Karpas-422 (cell line): ENCODE measurements around the gene ATOSA. TPM values are rescaled to one million over a fixed set of nuclear protein-coding genes. Genes with fewer than 3 reads are reported as not detected.

Experiments used
- DNase-seq: peaks from one replicate; pipeline ENCODE4 v3.0.0-alpha.2; 2015
- H2AFZ ChIP-seq: fragments of 200-600 bp; sonication (generic); 2 replicates; pipeline ENCODE4 v1.6.1; 2014; ENCODE audit warnings: antibody characterized with exemption, low read length, mixed read lengths
- H3K27ac ChIP-seq: fragments of 200-600 bp; sonication (generic); 2 replicates; pipeline ENCODE4 v1.5.1; 2014; ENCODE audit warnings: mild to moderate bottlenecking, low read length, moderate library complexity
- H3K27me3 ChIP-seq: fragments of 200-600 bp; sonication (generic); 2 replicates; pipeline ENCODE4 v1.6.1; 2014; ENCODE audit warnings: low read length, mixed read lengths
- H3K36me3 ChIP-seq: fragments of 200-600 bp; sonication (generic); 2 replicates; pipeline ENCODE4 v1.6.1; 2014; ENCODE audit warnings: low read length, mixed read lengths; ENCODE audit not compliant: insufficient read depth
- H3K4me1 ChIP-seq: fragments of 200-600 bp; sonication (generic); 2 replicates; pipeline ENCODE4 v1.6.1; 2014; ENCODE audit warnings: mild to moderate bottlenecking, low read length, mixed read lengths
- H3K4me2 ChIP-seq: fragments of 200-600 bp; sonication (generic); 2 replicates; pipeline ENCODE4 v1.6.1; 2014; ENCODE audit warnings: low read length, low read depth, mild to moderate bottlenecking; ENCODE audit not compliant: poor library complexity, severe bottlenecking
- H3K4me3 ChIP-seq: fragments of 200-600 bp; sonication (generic); 2 replicates; pipeline ENCODE4 v1.5.1; 2014; ENCODE audit warnings: mild to moderate bottlenecking, antibody characterized with exemption, low read length, mixed read lengths
- H3K79me2 ChIP-seq: fragments of 200-600 bp; sonication (generic); 2 replicates; pipeline ENCODE4 v1.6.1; 2014; ENCODE audit warnings: mild to moderate bottlenecking, low read length, mixed read lengths
- H3K9ac ChIP-seq: fragments of 200-600 bp; sonication (generic); 2 replicates; pipeline ENCODE4 v1.6.0; 2014; ENCODE audit warnings: low read length
- H3K9me2 ChIP-seq: fragments of 200-600 bp; sonication (generic), shearing (Covaris generic); replicated peaks from 2 replicates; pipeline ENCODE4 v1.6.0; 2014; ENCODE audit warnings: mild to moderate bottlenecking, low read length, moderate library complexity; ENCODE audit not compliant: insufficient read depth
- H3K9me3 ChIP-seq: fragments of 300-700, 200-600 bp; sonication (generic); 2 replicates; pipeline ENCODE4 v1.6.1; 2014; ENCODE audit warnings: low read length, mixed read lengths
- H4K20me1 ChIP-seq: fragments of 200-600 bp; sonication (generic); 2 replicates; pipeline ENCODE4 v1.6.1; 2014; ENCODE audit warnings: mild to moderate bottlenecking, antibody characterized with exemption, low read length, low read depth; ENCODE audit not compliant: insufficient read depth
- total RNA-seq: library from RNA; depleted of rRNA; stranded (reverse); fragments of >200 nt; shearing (Covaris generic); gene quantifications from 2 replicates; pipeline ENCODE4 v1.2.3, GENCODE V29; 2014; ENCODE audit warnings: low replicate concordance

The ATOSA gene
- total RNA-seq, 1 experiment from 2014 or later, result 255 TPM

DNA sequence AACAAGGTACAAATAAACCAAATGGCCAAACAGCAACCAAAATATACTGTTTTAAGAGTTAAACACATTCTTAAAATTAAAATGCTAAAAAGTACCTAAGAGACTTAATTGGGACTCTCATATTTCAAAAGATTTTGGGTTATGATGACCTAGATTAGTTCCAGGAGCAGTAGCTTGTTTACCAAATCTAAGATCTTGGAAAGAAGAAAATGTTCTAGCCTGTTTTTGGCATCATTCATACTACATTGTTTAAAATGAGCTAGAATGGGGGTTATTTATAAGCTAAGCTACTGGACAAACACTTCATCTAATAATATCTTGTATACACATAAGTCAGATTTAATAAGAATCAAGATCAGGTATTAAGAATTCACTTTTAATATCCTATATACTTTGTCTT lies 22.8 kb downstream of the ATOSA start:
- Histone ChIP-seq H3K9ac (no peak overlapping the region), H2AFZ (no peak overlapping the region), H3K4me3 (no peak overlapping the region), H3K4me2 (no peak overlapping the region), H3K79me2 (peaks cover 94% of the 10 kb centered on the region), H3K4me1 (peaks cover 88% of the 10 kb centered on the region), H3K9me3 (no peaks in the 10 kb centered on the region), H3K27ac (peak overlapping the region; percentile 46), H3K27me3 (no peaks in the 10 kb centered on the region), H3K36me3 (peaks cover 56% of the 10 kb centered on the region; the same call in 1 of the 2 replicates), H4K20me1 (no peaks in the 10 kb centered on the region; the same call in 1 of the 2 replicates), H3K9me2 (no peaks in the 10 kb centered on the region)
- DNase-seq, result no peak

DNA sequence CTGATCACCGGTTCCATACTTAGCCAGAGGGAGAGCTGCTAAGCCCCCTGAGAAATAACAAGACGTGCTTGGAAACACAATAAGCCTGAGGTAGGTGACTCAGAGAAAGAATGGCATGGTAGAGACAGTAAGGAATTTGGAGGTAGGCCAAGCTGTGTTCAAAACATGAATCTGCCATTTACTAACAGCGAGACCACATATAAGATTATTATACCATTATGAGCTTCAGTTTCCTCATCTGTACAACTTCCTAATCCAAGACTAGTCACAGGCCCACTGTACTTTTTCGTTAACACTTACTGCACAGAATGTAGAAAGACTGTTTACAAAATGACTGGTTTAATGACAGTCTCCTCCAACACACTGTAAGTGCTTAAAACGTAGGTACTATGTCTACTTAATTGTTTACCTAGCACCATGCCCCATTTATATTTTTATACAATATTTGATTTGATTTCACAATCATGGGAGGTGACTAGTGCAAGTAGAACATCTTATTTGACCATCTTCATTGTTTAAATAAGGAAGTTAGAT lies 25.7 kb downstream of the ATOSA start:
- Histone ChIP-seq H3K9me3 (no peaks in the 10 kb centered on the region), H3K9ac (peak overlapping the region; percentile 30; the same call in 1 of the 2 replicates), H3K36me3 (peaks cover 52% of the 10 kb centered on the region; the same call in 1 of the 2 replicates), H3K9me2 (no peaks in the 10 kb centered on the region), H3K79me2 (peaks cover 95% of the 10 kb centered on the region), H3K4me2 (peak overlapping the region; percentile 51), H3K27me3 (no peaks in the 10 kb centered on the region), H4K20me1 (no peaks in the 10 kb centered on the region; the same call in 1 of the 2 replicates), H3K4me3 (no peak overlapping the region), H3K4me1 (peaks cover 96% of the 10 kb centered on the region), H3K27ac (peak overlapping the region; percentile 72), H2AFZ (no peak overlapping the region)
- no peak for DNase-seq

DNA sequence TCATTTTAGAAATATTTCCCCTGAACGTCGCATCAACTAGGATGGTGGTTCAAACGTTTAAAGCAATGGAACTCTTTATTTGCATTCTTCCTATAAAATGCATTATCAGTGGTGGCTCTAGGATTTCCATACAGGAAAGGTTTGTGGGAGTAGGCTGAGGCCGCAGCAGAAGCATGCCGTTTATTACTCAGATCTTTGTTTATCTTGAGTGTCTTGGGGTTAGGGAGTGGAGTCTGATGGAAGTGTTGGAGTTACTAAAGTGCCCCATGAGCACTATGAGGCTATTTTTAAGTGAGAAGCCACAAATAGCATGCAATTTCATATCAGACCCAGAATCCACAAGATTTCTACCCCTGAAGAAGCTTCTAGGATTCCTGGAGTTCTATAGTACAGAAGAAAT lies 26.2 kb downstream of the ATOSA start:
- Histone ChIP-seq H3K9me2 (no peaks in the 10 kb centered on the region), H3K4me3 (no peak overlapping the region; the same call in 1 of the 2 replicates), H3K27me3 (no peaks in the 10 kb centered on the region), H4K20me1 (no peaks in the 10 kb centered on the region; the same call in 1 of the 2 replicates), H3K4me1 (peaks cover 96% of the 10 kb centered on the region), H3K27ac (peak overlapping the region; percentile 72), H2AFZ (no peak overlapping the region), H3K36me3 (peaks cover 52% of the 10 kb centered on the region; the same call in 1 of the 2 replicates), H3K9ac (peak overlapping the region; percentile 30; the same call in 1 of the 2 replicates), H3K4me2 (peak overlapping the region; percentile 51), H3K9me3 (no peaks in the 10 kb centered on the region), H3K79me2 (peaks cover 95% of the 10 kb centered on the region)
- no peak for DNase-seq

DNA sequence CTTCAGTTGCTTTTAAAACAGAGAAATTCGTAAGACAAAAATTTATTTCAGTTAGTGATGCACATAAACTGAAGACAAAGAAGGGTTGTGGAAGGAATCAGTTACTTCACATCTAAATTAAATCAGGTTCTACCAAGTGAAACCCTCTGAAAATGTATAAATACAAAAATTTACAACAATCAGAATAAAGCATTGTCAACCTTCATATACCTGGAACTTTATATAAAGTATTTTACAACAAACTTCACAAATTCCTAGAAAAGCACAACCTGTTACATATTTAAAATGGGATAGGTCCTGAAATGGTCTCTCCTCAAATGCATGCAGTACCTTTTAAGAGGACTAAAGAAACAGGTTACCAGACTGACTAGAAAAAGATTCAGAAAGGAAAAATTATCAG lies 26.9 kb downstream of the ATOSA start:
- Histone ChIP-seq H2AFZ (no peak overlapping the region), H3K9me3 (no peaks in the 10 kb centered on the region), H3K4me2 (peak overlapping the region; percentile 51), H3K4me3 (peak overlapping the region; percentile 9; the same call in 1 of the 2 replicates), H3K9ac (peak overlapping the region; percentile 30), H3K9me2 (no peaks in the 10 kb centered on the region), H3K79me2 (peaks cover 95% of the 10 kb centered on the region), H3K36me3 (peaks cover 56% of the 10 kb centered on the region; the same call in 1 of the 2 replicates), H3K27me3 (no peaks in the 10 kb centered on the region), H4K20me1 (no peaks in the 10 kb centered on the region; the same call in 1 of the 2 replicates), H3K27ac (peak overlapping the region; percentile 72), H3K4me1 (peaks cover 96% of the 10 kb centered on the region)
- no peak for DNase-seq

DNA sequence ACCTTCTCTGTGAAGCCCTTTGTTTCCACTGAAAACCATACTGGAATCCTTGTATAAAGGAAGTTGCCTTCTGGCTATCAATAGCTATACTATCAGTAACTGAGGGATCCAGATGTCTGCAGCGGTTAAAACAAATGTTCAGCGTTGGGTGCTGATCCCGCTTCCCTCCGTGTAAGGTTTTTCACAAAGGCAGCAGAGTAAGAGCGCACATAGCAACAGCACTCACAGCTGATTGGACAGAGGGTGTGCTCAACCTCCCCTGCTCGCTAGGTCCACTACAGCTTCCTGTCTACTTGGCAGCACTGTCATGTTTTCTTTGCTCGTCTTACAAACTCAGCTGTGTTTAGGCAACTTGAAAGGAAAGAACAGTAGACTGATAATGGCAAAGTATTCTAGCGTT lies 27.3 kb downstream of the ATOSA start:
- Histone ChIP-seq H2AFZ (no peak overlapping the region), H3K9me2 (no peaks in the 10 kb centered on the region), H3K4me2 (peak overlapping the region; percentile 51), H3K79me2 (peaks cover 95% of the 10 kb centered on the region), H3K27me3 (no peaks in the 10 kb centered on the region), H3K4me1 (peaks cover 96% of the 10 kb centered on the region), H3K4me3 (peak overlapping the region; percentile 9; the same call in 1 of the 2 replicates), H3K36me3 (peaks cover 59% of the 10 kb centered on the region; the same call in 1 of the 2 replicates), H3K27ac (peak overlapping the region; percentile 72), H3K9me3 (no peaks in the 10 kb centered on the region), H3K9ac (peak overlapping the region; percentile 30), H4K20me1 (no peaks in the 10 kb centered on the region; the same call in 1 of the 2 replicates)
- peak; percentile 91 for DNase-seq

DNA sequence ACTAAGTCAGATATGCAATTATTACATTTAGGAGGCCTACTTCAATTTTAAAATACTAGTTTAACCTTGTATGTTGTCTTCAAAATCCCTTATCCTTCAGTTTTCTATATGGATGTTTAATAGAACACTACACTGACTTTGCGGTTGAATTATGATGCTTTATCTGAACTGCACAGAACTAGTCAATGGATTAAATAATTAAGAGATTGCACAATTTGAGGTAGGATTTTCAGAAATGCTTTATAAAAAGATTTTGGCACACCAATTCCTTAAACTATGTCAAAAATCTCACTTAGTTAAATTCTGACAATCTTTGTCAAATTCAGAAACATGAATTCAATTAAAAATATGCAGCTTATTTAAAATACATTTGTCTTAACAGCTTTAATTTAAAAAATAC lies 28.1 kb downstream of the ATOSA start:
- Histone ChIP-seq H3K4me2 (peak overlapping the region; percentile 51), H3K4me1 (peaks cover 91% of the 10 kb centered on the region), H3K36me3 (peaks cover 60% of the 10 kb centered on the region; the same call in 1 of the 2 replicates), H3K27me3 (no peaks in the 10 kb centered on the region), H4K20me1 (no peaks in the 10 kb centered on the region; the same call in 1 of the 2 replicates), H3K9ac (peak overlapping the region; percentile 30; the same call in 1 of the 2 replicates), H3K79me2 (peaks cover 95% of the 10 kb centered on the region), H3K27ac (peak overlapping the region; percentile 72), H3K4me3 (0 out of 2 replicates have a peak overlapping the region, but pooled peaks have one; percentile 9), H3K9me3 (no peaks in the 10 kb centered on the region), H2AFZ (no peak overlapping the region), H3K9me2 (no peaks in the 10 kb centered on the region)
- DNase-seq, result no peak

DNA sequence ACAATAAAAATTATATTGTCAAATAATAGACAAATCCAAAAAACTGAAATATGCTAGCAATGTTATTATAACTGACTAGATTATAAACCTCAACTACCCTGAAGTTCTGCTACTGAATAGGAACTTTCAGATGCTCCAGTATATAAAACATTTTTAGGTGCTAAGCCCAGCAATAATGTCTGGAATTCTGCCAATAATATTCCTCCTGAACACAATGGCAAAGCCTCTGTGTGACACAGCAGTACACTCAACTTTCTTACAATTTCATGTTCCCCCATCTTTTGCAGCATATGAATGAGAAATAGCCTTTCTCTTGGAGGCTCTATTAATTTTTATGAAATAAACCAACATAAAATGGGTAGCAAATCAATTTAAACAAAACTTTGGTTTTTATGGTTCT lies 29.5 kb downstream of the ATOSA start:
- Histone ChIP-seq H3K27me3 (no peaks in the 10 kb centered on the region), H3K9me2 (no peaks in the 10 kb centered on the region), H3K9ac (no peak overlapping the region), H4K20me1 (no peaks in the 10 kb centered on the region), H3K27ac (peak overlapping the region; percentile 72), H3K4me3 (no peak overlapping the region), H3K4me2 (peak overlapping the region; percentile 51), H2AFZ (no peak overlapping the region), H3K79me2 (peaks cover 95% of the 10 kb centered on the region), H3K9me3 (no peaks in the 10 kb centered on the region), H3K36me3 (peaks cover 55% of the 10 kb centered on the region; the same call in 1 of the 2 replicates), H3K4me1 (peaks cover 78% of the 10 kb centered on the region)
- no peak for DNase-seq

DNA sequence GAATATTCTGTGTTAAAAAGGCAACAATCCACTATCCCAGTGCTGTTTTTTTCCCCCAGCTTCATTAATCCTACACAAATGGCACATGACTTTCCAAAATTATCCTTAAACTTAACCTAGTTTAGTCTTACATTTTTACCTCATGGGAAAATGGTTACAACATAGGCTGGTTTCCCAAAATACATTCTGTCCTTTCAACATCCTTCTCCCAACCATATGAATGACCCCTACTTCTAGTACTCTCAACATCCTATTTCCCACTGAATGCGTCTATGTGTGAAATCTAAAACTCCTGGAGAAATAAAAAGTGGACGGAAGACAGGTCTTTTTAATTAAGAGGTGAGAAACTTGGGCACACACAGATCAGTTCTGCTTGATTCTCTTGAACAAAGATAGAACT lies 33.3 kb downstream of the ATOSA start:
- Histone ChIP-seq H3K9ac (no peak overlapping the region), H2AFZ (no peak overlapping the region), H3K79me2 (peaks cover 94% of the 10 kb centered on the region), H3K9me3 (no peaks in the 10 kb centered on the region), H3K4me2 (no peak overlapping the region), H3K36me3 (peaks cover 62% of the 10 kb centered on the region; the same call in 1 of the 2 replicates), H3K27ac (no peak overlapping the region), H4K20me1 (no peaks in the 10 kb centered on the region), H3K4me3 (no peak overlapping the region), H3K4me1 (peaks cover 42% of the 10 kb centered on the region), H3K27me3 (no peaks in the 10 kb centered on the region), H3K9me2 (no peaks in the 10 kb centered on the region)
- no peak for DNase-seq
